OCI-LY3 (cell line): ENCODE measurements around the gene PGBD2.

Experiments used
- CTCF ChIP-seq: fragments of 200-600, 300-600 bp; sonication (generic); IDR thresholded peaks from 2 replicates; pipeline ENCODE4 v1.5.1; 2014; ENCODE audit warnings: antibody characterized with exemption, low read length, low read depth
- EZH2phosphoT487 ChIP-seq: fragments of 200-600 bp; shearing (Covaris generic); IDR thresholded peaks from 2 replicates; pipeline ENCODE4 v1.6.1; 2018; ENCODE audit warnings: antibody characterized with exemption, mixed run types, low read depth

GRCh38 chr1:248872752-248873408 lies 33.2 kb upstream of the PGBD2 start:
- TF ChIP-seq CTCF, result no peak
- no peak for TF ChIP-seq EZH2phosphoT487
